H1 (cell line): ENCODE results near the gene ZNF487. TPM values are rescaled to one million over a fixed set of nuclear protein-coding genes. Genes with fewer than 3 reads are reported as not detected.
A peak's percentile ranks its signal among the peaks of the same experiment; 100 is the strongest.

Source experiments
- CTCF ChIA-PET: fragments of 300-600 bp; sonication (Branson Sonifier 250); formaldehyde crosslinking; loops from one replicate; lab custom pipeline; 2021; ENCODE audit not compliant: partially characterized antibody; lab: Charles Lee
- POLR2A ChIA-PET: fragments of 300-600 bp; sonication (Branson Sonifier 250); formaldehyde crosslinking; loops from one replicate; lab custom pipeline; 2021; ENCODE audit warnings: inconsistent platforms; ENCODE audit not compliant: partially characterized antibody; lab: Charles Lee
- DNase-seq, 2 experiments: peaks; one replicate each; pipeline versions ENCODE4 v3.0.0 to v3.0.0-alpha.2; 2010 to 2022; ENCODE audit warnings: low spot score in 2 of 2, low read depth in 1 of 2, mixed read lengths in 1 of 2
- FAIRE-seq: peaks from 2 replicates; lab custom pipeline; 2011; peaks lifted over from hg19 to GRCh38; lab: Jason Lieb, UNC
- H2AFZ ChIP-seq: 2 replicates; pipeline ENCODE4 v1.8.1; 2012; ENCODE audit warnings: low read length, inconsistent platforms
- H2AK5ac ChIP-seq: 2 replicates; pipeline ENCODE4 v1.6.1; 2013; ENCODE audit warnings: low read depth, low read length
- H2BK120ac ChIP-seq: replicated peaks from 2 replicates; pipeline ENCODE3; 2013; ENCODE audit warnings: low read depth, low read length, inconsistent platforms
- H2BK12ac ChIP-seq: 2 replicates; pipeline ENCODE4 v1.6.1; 2013; ENCODE audit warnings: low read depth, low read length
- H2BK15ac ChIP-seq: 2 replicates; pipeline ENCODE4 v1.6.1; 2013; ENCODE audit warnings: low read length
- H2BK20ac ChIP-seq: 2 replicates; pipeline ENCODE4 v1.6.1; 2013; ENCODE audit warnings: low read length
- H2BK5ac ChIP-seq: 2 replicates; pipeline ENCODE4 v1.6.1; 2013; ENCODE audit warnings: low read depth, low read length
- H3K14ac ChIP-seq: 2 replicates; pipeline ENCODE4 v1.6.1; 2013; ENCODE audit warnings: inconsistent platforms; ENCODE audit not compliant: insufficient read length
- H3K18ac ChIP-seq: 2 replicates; pipeline ENCODE4 v1.6.1; 2013; ENCODE audit warnings: low read length; ENCODE audit errors: extremely low read depth
- H3K23ac ChIP-seq: 2 replicates; pipeline ENCODE4 v1.6.1; 2013; ENCODE audit warnings: inconsistent platforms; ENCODE audit not compliant: insufficient read length
- H3K23me2 ChIP-seq: 2 replicates; pipeline ENCODE4 v1.6.1; 2013; ENCODE audit warnings: low read depth, low read length
- H3K27ac ChIP-seq: 2 replicates; pipeline ENCODE4 v1.6.1; 2011; ENCODE audit warnings: low read depth, low read length, inconsistent platforms
- H3K27me3 ChIP-seq, 4 experiments: replicated peaks in 1 of 4; 1 replicate in 1 of 4; 2 replicates in 3 of 4; pipeline versions ENCODE4 v1.6.1 to v1.8.1; 2011 to 2013; ENCODE audit warnings: low read length in 3 of 4, mild to moderate bottlenecking in 3 of 4, inconsistent platforms in 2 of 4, mixed read lengths in 2 of 4, moderate library complexity in 1 of 4; ENCODE audit not compliant: control insufficient read depth in 3 of 4, insufficient read depth in 3 of 4; ENCODE audit errors: extremely low read depth in 1 of 4
- H3K36me3 ChIP-seq, 4 experiments: 2 replicates each; pipeline versions ENCODE4 v1.6.1 to v1.8.1; 2011 to 2013; ENCODE audit warnings: mild to moderate bottlenecking in 4 of 4, low read length in 3 of 4, moderate library complexity in 2 of 4, control low read depth in 1 of 4, inconsistent platforms in 1 of 4; ENCODE audit not compliant: insufficient read depth in 4 of 4, control insufficient read depth in 2 of 4
- H3K4ac ChIP-seq: replicated peaks from 2 replicates; pipeline ENCODE3; 2013; ENCODE audit warnings: low read length, low read depth, mixed read lengths, inconsistent platforms; ENCODE audit not compliant: insufficient read length
- H3K4me1 ChIP-seq, 4 experiments: replicated peaks in 1 of 4; 1 replicate in 1 of 4; 2 replicates in 3 of 4; pipeline versions ENCODE4 v1.6.1 to v1.8.1; 2011 to 2013; ENCODE audit warnings: low read length in 3 of 4, inconsistent platforms in 2 of 4, mixed read lengths in 1 of 4; ENCODE audit not compliant: insufficient read depth in 4 of 4, control insufficient read depth in 3 of 4
- H3K4me2 ChIP-seq, 2 experiments: 2 replicates each; pipeline versions ENCODE4 v1.6.1 to v1.8.1; 2011 to 2013; ENCODE audit warnings: low read depth in 2 of 2, low read length in 2 of 2, control low read depth in 1 of 2, inconsistent platforms in 1 of 2, mild to moderate bottlenecking in 1 of 2; ENCODE audit not compliant: insufficient read depth in 1 of 2
- H3K4me3 ChIP-seq, 4 experiments: fragments of 200-600, 300-600 bp in 1 of 4; sonication (generic), shearing (Covaris generic), sonication (Bioruptor Twin) in 1 of 4; 2 replicates each; pipeline versions ENCODE4 v1.5.1 to v1.8.1; 2011 to 2016; ENCODE audit warnings: low read length in 4 of 4, low read depth in 3 of 4, control low read depth in 2 of 4, inconsistent platforms in 2 of 4, mild to moderate bottlenecking in 2 of 4, mixed read lengths in 1 of 4, moderate library complexity in 1 of 4; ENCODE audit not compliant: insufficient read depth in 2 of 4; ENCODE audit errors: extremely low read depth in 1 of 4
- H3K56ac ChIP-seq: replicated peaks from 2 replicates; pipeline ENCODE3; 2013; ENCODE audit warnings: low read depth, mild to moderate bottlenecking, mixed read lengths, low read length, inconsistent platforms; ENCODE audit not compliant: insufficient read length
- H3K79me1 ChIP-seq: 2 replicates; pipeline ENCODE4 v1.6.1; 2013; ENCODE audit warnings: low read depth, low read length, control low read depth
- H3K79me2 ChIP-seq, 2 experiments: 2 replicates each; pipeline versions ENCODE4 v1.6.1 to v1.8.1; 2012 to 2013; ENCODE audit warnings: low read length in 2 of 2, mild to moderate bottlenecking in 2 of 2, inconsistent platforms in 1 of 2; ENCODE audit not compliant: insufficient read depth in 2 of 2, control insufficient read depth in 1 of 2
- H3K9ac ChIP-seq, 4 experiments: replicated peaks in 1 of 4; 1 replicate in 1 of 4; 2 replicates in 3 of 4; pipeline versions ENCODE4 v1.6.1 to v1.8.1; 2011 to 2013; ENCODE audit warnings: low read depth in 3 of 4, low read length in 3 of 4, control low read depth in 2 of 4, mild to moderate bottlenecking in 2 of 4, moderate library complexity in 2 of 4, inconsistent platforms in 1 of 4; ENCODE audit errors: extremely low read depth in 1 of 4
- H3K9me3 ChIP-seq, 2 experiments: 2 replicates each; pipeline versions ENCODE4 v1.6.1 to v1.8.1; 2012 to 2013; ENCODE audit warnings: mild to moderate bottlenecking in 2 of 2, moderate library complexity in 2 of 2, control low read depth in 1 of 2, inconsistent platforms in 1 of 2, low read depth in 1 of 2, low read length in 1 of 2, mixed read lengths in 1 of 2; ENCODE audit not compliant: insufficient read depth in 2 of 2
- H4K20me1 ChIP-seq, 2 experiments: replicated peaks in 1 of 2; 2 replicates each; pipeline versions ENCODE3 to v1.8.1; 2011 to 2013; ENCODE audit warnings: inconsistent platforms in 2 of 2, low read length in 2 of 2, mild to moderate bottlenecking in 1 of 2; ENCODE audit not compliant: insufficient read depth in 2 of 2, control insufficient read depth in 1 of 2
- H4K5ac ChIP-seq: 2 replicates; pipeline ENCODE4 v1.6.1; 2013; ENCODE audit warnings: low read length, low read depth, mixed read lengths, inconsistent platforms; ENCODE audit not compliant: insufficient read length
- H4K8ac ChIP-seq: 2 replicates; pipeline ENCODE4 v1.8.0; 2013; ENCODE audit warnings: mild to moderate bottlenecking, moderate library complexity, low read length, inconsistent platforms; ENCODE audit not compliant: insufficient read depth; ENCODE audit errors: extremely low read depth
- H4K91ac ChIP-seq: replicated peaks from 2 replicates; pipeline ENCODE3; 2013; ENCODE audit warnings: low read length, mixed read lengths, inconsistent platforms; ENCODE audit not compliant: insufficient read length
- BACH1 ChIP-seq: IDR thresholded peaks from 2 replicates; pipeline ENCODE4 v1.6.1; 2012; ENCODE audit warnings: low read length, improper control_type of control experiment
- CHD1 ChIP-seq: IDR thresholded peaks from 2 replicates; pipeline ENCODE4 v1.6.1; 2012; ENCODE audit warnings: low read depth, low read length, improper control_type of control experiment
- EP300 ChIP-seq, 2 experiments: IDR thresholded peaks; 1 replicate in 1 of 2; 2 replicates in 1 of 2; pipeline ENCODE4 v1.6.1; 2011 to 2012; ENCODE audit warnings: low read depth in 2 of 2, low read length in 2 of 2, mild to moderate bottlenecking in 2 of 2, borderline replicate concordance in 1 of 2, inconsistent platforms in 1 of 2, moderate library complexity in 1 of 2
- GTF2F1 ChIP-seq: IDR thresholded peaks from 2 replicates; pipeline ENCODE4 v1.6.1; 2012; ENCODE audit warnings: low read depth, low read length, improper control_type of control experiment, borderline replicate concordance
- HDAC2 ChIP-seq, 2 experiments: fragments of 300-600 bp in 1 of 2; sonication (generic) in 1 of 2; IDR thresholded peaks; 2 replicates each; pipeline ENCODE4 v1.6.1; 2011 to 2012; ENCODE audit warnings: low read depth in 2 of 2, low read length in 2 of 2, mild to moderate bottlenecking in 2 of 2, moderate library complexity in 2 of 2, borderline replicate concordance in 1 of 2, inconsistent platforms in 1 of 2
- HDAC6 ChIP-seq: IDR thresholded peaks from one replicate; pipeline ENCODE4 v1.7.1; 2012; ENCODE audit warnings: low read depth, mild to moderate bottlenecking, inconsistent platforms, low read length, moderate library complexity
- KDM4A ChIP-seq: IDR thresholded peaks from one replicate; pipeline ENCODE4 v1.7.1; 2012; ENCODE audit warnings: low read depth, mild to moderate bottlenecking, moderate library complexity, low read length, inconsistent platforms; ENCODE audit not compliant: severe bottlenecking
- SRF ChIP-seq: IDR thresholded peaks from 2 replicates; pipeline ENCODE4 v1.6.1; 2011; ENCODE audit warnings: mild to moderate bottlenecking, low read depth, low read length, moderate library complexity
- WGBS, 2 experiments: shearing (Covaris generic) in 1 of 2; methylation state at CpG; one replicate each; pipeline versions ENCODE4 v1.1.6 to v1.1.7; 2013 to 2015; ENCODE audit warnings: low lambda C conversion rate in 2 of 2, mixed read lengths in 2 of 2, inconsistent platforms in 1 of 2, low coverage in 1 of 2, missing lambda C conversion rate in 1 of 2; ENCODE audit not compliant: insufficient replicate concordance in 2 of 2, insufficient coverage in 1 of 2, insufficient read length in 1 of 2; ENCODE audit errors: extremely low coverage in 1 of 2, missing lambda C conversion rate in 1 of 2; 5-methylcytosine and 5-hydroxymethylcytosine counted together
- long read RNA-seq, 2 experiments: library from RNA in 1 of 2; library from capped mRNA in 1 of 2; stranded (forward); transcript quantifications; one replicate each; pipeline ENCODE4 v2.0.0, GENCODE V29; 2021; ENCODE audit warnings: inconsistent platforms in 1 of 2
- polyA minus RNA-seq, 3 experiments: library from RNA; depleted of rRNA, polyadenylated mRNA; stranded (reverse); fragments of >200 nt; gene quantifications; 1 replicate in 2 of 3; 2 replicates in 1 of 3; pipeline ENCODE4 v1.2.3, GENCODE V29; 2011
- polyA plus RNA-seq, 7 experiments: library from polyadenylated mRNA; depleted of rRNA in 3 of 7; stranded (reverse) in 5 of 7; unstranded in 2 of 7; fragments of >200 nt in 5 of 7; fragments of 200-250 nt in 2 of 7; gene quantifications; 1 replicate in 5 of 7; 2 replicates in 1 of 7; 4 replicates in 1 of 7; pipeline versions ENCODE4 v1.2.1 to v1.2.3, GENCODE V29; 2011 to 2013; ENCODE audit warnings: missing spikeins in 2 of 7, mixed read lengths in 2 of 7
- total RNA-seq: library from RNA; stranded (reverse); fragmentation: NEBNext Ultra II Directional; extraction: Animal tissue kit (Norgen Biotek cat#: 25700); gene quantifications from 2 replicates; pipeline ENCODE4 v1.2.1, GENCODE V29; 2021

ZNF487 gene
- total RNA-seq (1.9 TPM in 2 replicates), polyA plus RNA-seq (2011; rRNA removed) (1.9 and 2.5 TPM in 2 replicates), polyA minus RNA-seq (2011; rRNA and poly(A)+ RNA removed) (0.57 and 3.0 TPM in 2 replicates)
- polyA plus RNA-seq (2011; cell fraction: cytosol; rRNA removed): 1.8 TPM
- 2.7 TPM for polyA plus RNA-seq (2011; cell fraction: nucleus; rRNA removed)
- 0.97 to 1.6 TPM (median 1.3 TPM) in 4 replicates for polyA plus RNA-seq (2012, experiment 1 of 2)
- polyA plus RNA-seq (2012, experiment 2 of 2): 1.8 TPM
- 1.6 TPM for polyA plus RNA-seq (2013, experiment 1 of 2)
- polyA plus RNA-seq (2013, experiment 2 of 2): 1.4 TPM
- not detected for polyA minus RNA-seq (2011; cell fraction: cytosol; rRNA and poly(A)+ RNA removed)
- polyA minus RNA-seq (2011; cell fraction: nucleus; rRNA and poly(A)+ RNA removed): 3.3 TPM
- long read RNA-seq, experiment 1, partial matches to known transcripts: 0 of 2 reads
- long read RNA-seq, experiment 1, other reads (novel, unspliced or antisense): 2 of 2 reads
- long read RNA-seq, experiment 2, partial matches to known transcripts: 0 of 2 reads
- long read RNA-seq, experiment 2, other reads (novel, unspliced or antisense): 2 of 2 reads

DNA sequence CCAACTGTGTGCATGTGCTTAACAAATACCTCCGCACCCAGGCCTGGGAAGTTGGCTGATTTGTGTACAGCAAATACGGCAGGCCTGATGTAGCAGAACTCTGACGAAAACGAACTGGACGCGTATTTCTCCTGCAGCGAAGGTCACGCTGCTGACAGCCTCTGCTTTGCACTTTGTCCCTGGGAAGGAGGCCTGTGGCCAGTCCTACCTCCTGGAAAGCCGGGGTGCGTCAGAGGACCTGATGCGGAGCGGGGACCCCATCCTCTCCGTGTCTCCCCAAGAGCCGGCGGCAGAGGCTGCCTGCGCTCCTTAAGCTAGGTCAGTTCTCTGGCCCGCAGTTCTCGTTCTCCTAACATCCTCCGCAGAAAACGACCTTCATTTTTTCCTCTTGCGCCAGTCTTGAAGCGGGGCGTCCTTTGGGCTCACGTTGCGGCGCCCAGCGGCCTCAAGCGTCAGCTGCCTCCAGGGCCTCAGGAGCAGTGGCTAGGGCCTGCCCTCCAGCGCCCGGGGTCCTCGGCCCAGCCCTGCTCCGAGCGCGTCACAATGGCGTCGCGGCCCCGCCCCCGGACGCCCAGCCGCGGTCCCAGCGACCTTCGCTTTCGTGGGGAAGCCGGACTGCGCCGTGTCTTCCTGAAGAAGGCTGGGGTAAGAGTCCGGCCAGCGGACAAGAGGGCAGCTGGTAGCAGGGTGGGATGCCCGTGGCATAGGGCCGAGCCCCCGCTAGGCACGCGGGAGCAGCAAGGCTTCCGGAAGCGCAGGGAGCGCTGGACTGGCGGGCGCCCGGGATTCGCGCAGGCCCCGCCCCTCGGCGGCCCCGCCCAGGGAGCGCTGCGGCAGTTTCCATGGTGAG lies at the start of gene ZNF487:
ZNF487 (plus strand) TSS at position 821 of the 850 bp plus-strand sequence. CDS start 38,703 bp downstream, outside the sequence.
- Histone ChIP-seq H2BK12ac (no peak within 1 kb of the TSS), H3K4me1 (no peaks in the 10 kb centered on the region), H3K9ac (peak within 1 kb of the TSS; percentile 77 to 95 (median 89)), H4K8ac (peak within 1 kb of the TSS; percentile 96), H3K4me3 (peak within 1 kb of the TSS; percentile 66 to 81 (median 79)), H3K9me3 (no peaks in the 10 kb centered on the region), H3K14ac (no peak within 1 kb of the TSS), H3K27me3 (no peaks in the 10 kb centered on the region), H3K36me3 (no peaks in the 10 kb centered on the region), H4K91ac (peak within 1 kb of the TSS; percentile 85), H3K27ac (peak within 1 kb of the TSS; percentile 96), H3K18ac (peak within 1 kb of the TSS; percentile 26), H3K4ac (peak within 1 kb of the TSS; percentile 65), H2BK5ac (peak within 1 kb of the TSS; percentile 86), H2AK5ac (no peak within 1 kb of the TSS), H4K5ac (peak within 1 kb of the TSS; percentile 99), H2BK20ac (no peak within 1 kb of the TSS), H3K56ac (peak within 1 kb of the TSS; percentile 93), H3K79me2 (no peaks in the 10 kb centered on the region), H3K23me2 (no peaks in the 10 kb centered on the region; the same call in 1 of the 2 replicates), H3K23ac (no peak within 1 kb of the TSS), H2AFZ (peak within 1 kb of the TSS; percentile 80), H3K4me2 (peak within 1 kb of the TSS; percentile 56 to 99), H3K79me1 (no peaks in the 10 kb centered on the region), H4K20me1 (no peaks in the 10 kb centered on the region), H2BK120ac (peak within 1 kb of the TSS; percentile 72), H2BK15ac (peak within 1 kb of the TSS; percentile 10; the same call in 1 of the 2 replicates)
- no peak for FAIRE-seq
- POLR2A ChIA-PET: interaction anchor here (1.1 to 4.1 kb wide), 13 partner anchors 9 to 204 kb away, joined by 3 to 21 read pairs (median 5); no protein-coding TSS in a partner anchor
- CTCF ChIA-PET: interaction anchor here (0.5 to 1.4 kb wide), 5 partner anchors 16 to 46 kb away, joined by 3 to 4 read pairs (median 3); no protein-coding TSS in a partner anchor
- WGBS, 2 experiments: 7% methylated on average over 60 of the region's 69 CpGs; no CpG with 5 or more reads in 1 of the 2 experiments
- peak; percentile 51 to 94 for DNase-seq
- TF ChIP-seq GTF2F1 (no peak; the same call in 1 of the 2 replicates), SRF (no peak), EP300 (IDR thresholded peaks at IDR 0.05; ENCODE audit: borderline replicate concordance in 1 of 2, low read depth in 2 of 2, low read length in 2 of 2) (no peak), HDAC2 (IDR thresholded peaks at IDR 0.05; ENCODE audit: borderline replicate concordance in 1 of 2, low read depth in 2 of 2, low read length in 2 of 2) (no peak), HDAC6 (no peak), KDM4A (peak; percentile 89), CHD1 (no peak), BACH1 (no peak)
